ENCODE results near the gene CAMSAP1. TPM values are rescaled to one million over a fixed set of nuclear protein-coding genes. Genes with fewer than 3 reads are reported as not detected.

Gene CAMSAP1
- polyA plus RNA-seq, 1 donor from 2014 or later = 58.5 TPM

DNA sequence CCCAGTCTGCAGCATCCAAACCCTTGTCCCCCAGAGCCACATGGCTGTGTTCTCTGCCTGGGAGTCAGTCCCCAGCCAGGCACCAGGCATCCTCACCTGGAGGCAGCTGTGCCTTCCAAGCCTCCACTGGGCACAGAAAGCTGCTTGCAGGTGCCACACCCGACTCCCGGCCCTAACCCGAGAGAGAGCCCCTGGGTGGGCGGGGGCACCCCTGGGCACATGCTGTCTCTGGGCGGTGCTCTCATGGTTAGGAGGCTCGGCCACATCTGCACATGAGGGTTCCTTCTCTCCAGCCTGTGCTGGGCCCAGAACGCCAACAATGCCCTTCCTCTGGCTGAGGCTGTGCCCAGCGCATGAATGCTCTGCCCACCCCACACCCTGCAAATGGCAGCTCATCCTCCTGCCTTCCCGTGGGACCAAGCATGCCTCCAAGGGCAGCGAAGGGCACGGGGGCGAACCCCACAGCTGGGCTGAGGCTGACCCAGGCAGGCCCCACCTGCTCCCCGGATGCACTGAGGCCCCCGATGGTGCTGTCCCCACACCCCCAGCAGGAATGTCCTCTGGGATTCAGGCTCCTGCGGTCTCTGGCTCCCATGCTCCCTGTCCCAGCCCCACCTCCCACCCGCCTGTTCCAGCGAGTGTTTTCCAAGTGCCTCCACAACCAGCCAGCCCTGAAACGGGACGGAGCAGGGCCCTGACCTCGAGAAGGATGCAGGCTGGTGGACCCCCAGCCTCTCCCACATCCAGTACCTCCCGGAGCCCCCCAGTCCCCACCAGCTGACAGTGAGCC is 22.5 kb upstream of the CAMSAP1 start:
- Histone ChIP-seq H3K36me3 (ENCODE audit: insufficient read depth, low read length) (no peaks in the 10 kb centered on the region), H3K4me3 (ENCODE audit: low read length) (no peak overlapping the region), H2AFZ (ENCODE audit: low read depth, low read length) (no peak overlapping the region), H4K20me1 (ENCODE audit: insufficient read depth) (no peaks in the 10 kb centered on the region), H3F3A (ENCODE audit: insufficient read depth, low read length, poor library complexity, severe bottlenecking) (no peaks in the 10 kb centered on the region), H3K79me2 (replicated peaks; ENCODE audit: insufficient read depth, low read length) (no peaks in the 10 kb centered on the region), H3K27me3 (ENCODE audit: insufficient read depth, low read depth, low read length) (no peaks in the 10 kb centered on the region), H3K4me2 (ENCODE audit: low read length) (no peak overlapping the region), H3K27ac (ENCODE audit: low read length) (no peak overlapping the region), H3K9me3 (ENCODE audit: low read length) (no peaks in the 10 kb centered on the region), H3K9me2 (ENCODE audit: insufficient read depth, low read length) (no peaks in the 10 kb centered on the region), H3K9ac (ENCODE audit: low read length) (no peak overlapping the region)
- TF ChIP-seq POLR2AphosphoS5 (IDR thresholded peaks at IDR 0.05) = no peak
- no peak for TF ChIP-seq EP300 (conservative IDR thresholded peaks at IDR 0.05; ENCODE audit: poor library complexity, severe bottlenecking)
- no peak for TF ChIP-seq MXI1 (conservative IDR thresholded peaks at IDR 0.05; ENCODE audit: poor library complexity, severe bottlenecking)
- TF ChIP-seq TAF1 (IDR thresholded peaks at IDR 0.05; ENCODE audit: low read depth) = no peak
- no peak for TF ChIP-seq RAD21 (conservative IDR thresholded peaks at IDR 0.05)
- TF ChIP-seq SMC3 (conservative IDR thresholded peaks at IDR 0.05; ENCODE audit: poor library complexity) = no peak
- TF ChIP-seq, protein P1, sequence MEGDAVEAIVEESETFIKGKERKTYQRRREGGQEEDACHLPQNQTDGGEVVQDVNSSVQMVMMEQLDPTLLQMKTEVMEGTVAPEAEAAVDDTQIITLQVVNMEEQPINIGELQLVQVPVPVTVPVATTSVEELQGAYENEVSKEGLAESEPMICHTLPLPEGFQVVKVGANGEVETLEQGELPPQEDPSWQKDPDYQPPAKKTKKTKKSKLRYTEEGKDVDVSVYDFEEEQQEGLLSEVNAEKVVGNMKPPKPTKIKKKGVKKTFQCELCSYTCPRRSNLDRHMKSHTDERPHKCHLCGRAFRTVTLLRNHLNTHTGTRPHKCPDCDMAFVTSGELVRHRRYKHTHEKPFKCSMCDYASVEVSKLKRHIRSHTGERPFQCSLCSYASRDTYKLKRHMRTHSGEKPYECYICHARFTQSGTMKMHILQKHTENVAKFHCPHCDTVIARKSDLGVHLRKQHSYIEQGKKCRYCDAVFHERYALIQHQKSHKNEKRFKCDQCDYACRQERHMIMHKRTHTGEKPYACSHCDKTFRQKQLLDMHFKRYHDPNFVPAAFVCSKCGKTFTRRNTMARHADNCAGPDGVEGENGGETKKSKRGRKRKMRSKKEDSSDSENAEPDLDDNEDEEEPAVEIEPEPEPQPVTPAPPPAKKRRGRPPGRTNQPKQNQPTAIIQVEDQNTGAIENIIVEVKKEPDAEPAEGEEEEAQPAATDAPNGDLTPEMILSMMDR (IDR thresholded peaks at IDR 0.05; ENCODE audit: poor library complexity, severe bottlenecking) = no peak
- TF ChIP-seq EZH2 (IDR thresholded peaks at IDR 0.05; ENCODE audit: borderline replicate concordance, insufficient read depth, low read length, poor library complexity, severe bottlenecking) = no peak

DNA sequence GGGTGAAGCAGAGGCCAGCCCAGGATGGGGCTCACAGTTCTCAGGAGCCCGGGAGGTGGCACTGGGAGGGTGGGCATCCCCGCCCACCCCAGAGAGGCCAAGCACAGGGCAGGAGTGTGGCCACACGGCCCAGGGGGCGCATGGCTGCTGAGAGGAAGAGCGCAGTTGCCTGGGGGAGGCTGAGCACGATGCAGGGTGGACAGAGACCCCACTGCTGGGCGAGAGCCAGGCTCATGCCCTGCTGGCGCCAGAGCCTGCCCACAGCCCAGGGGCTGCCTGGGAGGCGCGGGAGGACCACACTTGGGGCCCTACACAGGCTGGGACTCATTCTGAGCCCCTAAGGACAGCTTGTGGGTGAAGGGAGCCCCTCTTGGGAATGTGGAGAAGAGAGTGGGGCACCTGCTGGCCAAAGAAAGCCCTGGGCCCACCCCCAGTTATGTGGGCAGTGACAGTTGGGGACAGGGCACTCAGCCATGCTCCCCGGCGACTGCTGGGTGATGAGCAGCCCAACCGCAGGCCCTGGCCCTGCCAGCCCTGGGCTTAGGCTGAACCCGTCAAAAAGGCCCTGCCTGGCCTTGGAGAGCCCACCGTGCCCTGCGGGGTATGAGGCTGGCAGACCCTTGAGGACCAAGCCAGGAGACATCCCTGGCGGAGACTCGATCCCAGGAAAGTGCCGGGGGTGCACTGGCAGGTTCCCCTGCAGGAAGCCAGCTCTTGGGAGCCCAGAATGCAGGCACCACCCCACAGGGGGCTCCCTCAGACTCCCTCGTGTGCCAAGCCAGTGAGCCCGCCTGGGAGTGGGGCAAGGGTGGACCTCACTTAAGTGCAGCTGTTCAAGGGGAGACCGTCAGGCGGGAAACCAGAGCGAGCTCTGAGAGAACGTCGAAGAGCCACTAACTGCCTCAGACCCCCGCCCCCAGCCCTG is 21.6 kb upstream of the CAMSAP1 start:
- TF ChIP-seq TAF1 (IDR thresholded peaks at IDR 0.05; ENCODE audit: low read depth) (no peak), EZH2 (IDR thresholded peaks at IDR 0.05; ENCODE audit: borderline replicate concordance, insufficient read depth, low read length, poor library complexity, severe bottlenecking) (no peak)
- TF ChIP-seq, protein P2, sequence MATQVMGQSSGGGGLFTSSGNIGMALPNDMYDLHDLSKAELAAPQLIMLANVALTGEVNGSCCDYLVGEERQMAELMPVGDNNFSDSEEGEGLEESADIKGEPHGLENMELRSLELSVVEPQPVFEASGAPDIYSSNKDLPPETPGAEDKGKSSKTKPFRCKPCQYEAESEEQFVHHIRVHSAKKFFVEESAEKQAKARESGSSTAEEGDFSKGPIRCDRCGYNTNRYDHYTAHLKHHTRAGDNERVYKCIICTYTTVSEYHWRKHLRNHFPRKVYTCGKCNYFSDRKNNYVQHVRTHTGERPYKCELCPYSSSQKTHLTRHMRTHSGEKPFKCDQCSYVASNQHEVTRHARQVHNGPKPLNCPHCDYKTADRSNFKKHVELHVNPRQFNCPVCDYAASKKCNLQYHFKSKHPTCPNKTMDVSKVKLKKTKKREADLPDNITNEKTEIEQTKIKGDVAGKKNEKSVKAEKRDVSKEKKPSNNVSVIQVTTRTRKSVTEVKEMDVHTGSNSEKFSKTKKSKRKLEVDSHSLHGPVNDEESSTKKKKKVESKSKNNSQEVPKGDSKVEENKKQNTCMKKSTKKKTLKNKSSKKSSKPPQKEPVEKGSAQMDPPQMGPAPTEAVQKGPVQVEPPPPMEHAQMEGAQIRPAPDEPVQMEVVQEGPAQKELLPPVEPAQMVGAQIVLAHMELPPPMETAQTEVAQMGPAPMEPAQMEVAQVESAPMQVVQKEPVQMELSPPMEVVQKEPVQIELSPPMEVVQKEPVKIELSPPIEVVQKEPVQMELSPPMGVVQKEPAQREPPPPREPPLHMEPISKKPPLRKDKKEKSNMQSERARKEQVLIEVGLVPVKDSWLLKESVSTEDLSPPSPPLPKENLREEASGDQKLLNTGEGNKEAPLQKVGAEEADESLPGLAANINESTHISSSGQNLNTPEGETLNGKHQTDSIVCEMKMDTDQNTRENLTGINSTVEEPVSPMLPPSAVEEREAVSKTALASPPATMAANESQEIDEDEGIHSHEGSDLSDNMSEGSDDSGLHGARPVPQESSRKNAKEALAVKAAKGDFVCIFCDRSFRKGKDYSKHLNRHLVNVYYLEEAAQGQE (IDR thresholded peaks at IDR 0.05; ENCODE audit: borderline replicate concordance) = no peak
- Histone ChIP-seq H3K9ac (ENCODE audit: low read length) (no peak overlapping the region), H3F3A (ENCODE audit: insufficient read depth, low read length, poor library complexity, severe bottlenecking) (no peaks in the 10 kb centered on the region), H3K27ac (ENCODE audit: low read length) (no peak overlapping the region), H3K4me3 (ENCODE audit: low read length) (no peak overlapping the region), H3K9me3 (ENCODE audit: low read length) (no peaks in the 10 kb centered on the region), H3K9me2 (ENCODE audit: insufficient read depth, low read length) (no peaks in the 10 kb centered on the region), H2AFZ (ENCODE audit: low read depth, low read length) (no peak overlapping the region), H3K4me2 (ENCODE audit: low read length) (no peak overlapping the region), H4K20me1 (ENCODE audit: insufficient read depth) (no peaks in the 10 kb centered on the region), H3K27me3 (ENCODE audit: insufficient read depth, low read depth, low read length) (no peaks in the 10 kb centered on the region), H3K36me3 (ENCODE audit: insufficient read depth, low read length) (no peaks in the 10 kb centered on the region), H3K79me2 (replicated peaks; ENCODE audit: insufficient read depth, low read length) (no peaks in the 10 kb centered on the region)

All from neural cell (in vitro differentiated cells).